Left lung (tissue), 10 donors: ENCODE data around the gene PSEN2. TPM values are rescaled to one million over a fixed set of nuclear protein-coding genes. Genes with fewer than 3 reads are reported as not detected.

Experiments
- ATAC-seq: fragments of 200-7000 bp; cut with Tn5 transposase; one replicate; pipeline ENCODE4 v1.9.1; 2020; ENCODE audit warnings: moderate library complexity
- DNase-seq, 4 donors: peaks; one replicate each; pipeline ENCODE4 v3.0.0-alpha.2; 2013 to 2020
- H3K27ac ChIP-seq, 2 donors: fragments of 200-600 bp; sonication (generic) in 1 of 2; one replicate each; pipeline versions ENCODE4 v1.5.0 to v1.8.0; 2020 to 2021
- H3K27me3 ChIP-seq, 2 donors: fragments of 200-600 bp; sonication (generic) in 1 of 2; one replicate each; pipeline versions ENCODE4 v1.5.0 to v1.8.0; 2020 to 2021
- H3K36me3 ChIP-seq, 2 donors: fragments of 200-600 bp; sonication (generic) in 1 of 2; one replicate each; pipeline versions ENCODE4 v1.5.0 to v1.8.0; 2020 to 2021
- H3K4me1 ChIP-seq, 2 donors: fragments of 200-600 bp; one replicate each; pipeline ENCODE4 v1.8.0; 2021
- H3K4me3 ChIP-seq, 2 donors: fragments of 200-600 bp; sonication (generic) in 1 of 2; one replicate each; pipeline versions ENCODE4 v1.5.0 to v1.8.0; 2020 to 2021; ENCODE audit warnings: mild to moderate bottlenecking in 1 of 2
- H3K9me3 ChIP-seq, 2 donors: fragments of 200-600 bp; sonication (generic) in 1 of 2; one replicate each; pipeline versions ENCODE4 v1.5.0 to v1.8.0; 2020 to 2021
- CTCF ChIP-seq, 2 donors: fragments of 200-600 bp; sonication (generic) in 1 of 2; IDR thresholded peaks; one replicate each; pipeline versions ENCODE4 v1.5.0 to v1.8.0; 2021; ENCODE audit warnings: antibody characterized with exemption in 2 of 2
- intact Hi-C, 2 donors: fragments of 100-400 bp; cut with DNase I; formaldehyde crosslinking; loops; one replicate each; pipeline versions ENCODE4 v1.11.2 to v1.14.2; 2022
- polyA plus RNA-seq, 6 donors: library from polyadenylated mRNA; unstranded; fragments of 120-200 nt; gene quantifications; one replicate each; pipeline ENCODE4 v1.2.1, GENCODE V29; 2013; ENCODE audit not compliant: insufficient read length in 6 of 6
- total RNA-seq, 2 donors: library from RNA; stranded (reverse); fragmentation: NEBNext Ultra II Directional; extraction: Animal tissue kit (Norgen Biotek cat#: 25700); gene quantifications; one replicate each; pipeline ENCODE4 v1.2.1, GENCODE V29; 2021
- donor health status: DM: no; HTN: yes; CAD: no.
- donor health status: DM: no; HTN: no; CAD: no.

Gene PSEN2
- total and polyA plus RNA-seq, 8 donors = 9.2 to 24.8 (median 11.5) TPM

- H3K36me3 ChIP-seq = peaks cover 0 to 40% of the 10 kb centered on the region in 2 donors
- no peak for TF ChIP-seq CTCF (IDR thresholded peaks at IDR 0.05)
- H3K9me3 ChIP-seq = no peaks in the 10 kb centered on the region
- no peak overlapping the region for H3K27ac ChIP-seq
- peaks cover 6 to 44% of the 10 kb centered on the region in 2 donors for H3K4me1 ChIP-seq
- no peak for ATAC-seq
- DNase-seq = peak in 1 of 4 donors; percentile 30
- no peaks in the 10 kb centered on the region for H3K27me3 ChIP-seq
- H3K4me3 ChIP-seq = no peak overlapping the region
- intact Hi-C loops = no loop called here
These were observed 14.8 kb downstream of the PSEN2 start for GRCh38 chr1:226884966-226885820.

GRCh38 chr1:226886122-226886901 is 15.9 kb downstream of the PSEN2 start:
- H3K27me3 ChIP-seq = no peaks in the 10 kb centered on the region
- peaks cover 6 to 44% of the 10 kb centered on the region in 2 donors for H3K4me1 ChIP-seq
- H3K4me3 ChIP-seq = no peak overlapping the region
- H3K27ac ChIP-seq = no peak overlapping the region
- intact Hi-C loops = no loop called here
- ATAC-seq (no peak), DNase-seq (peak in 1 of 4 donors; percentile 19)
- TF ChIP-seq CTCF (IDR thresholded peaks at IDR 0.05) = no peak
- H3K9me3 ChIP-seq = no peaks in the 10 kb centered on the region
- peaks cover 0 to 40% of the 10 kb centered on the region in 2 donors for H3K36me3 ChIP-seq

- peak in 1 of 4 donors; percentile 25 for DNase-seq
- no peak overlapping the region for H3K4me3 ChIP-seq
- no peaks in the 10 kb centered on the region for H3K27me3 ChIP-seq
- ATAC-seq = no peak
- TF ChIP-seq CTCF (IDR thresholded peaks at IDR 0.05) = no peak
- H3K4me1 ChIP-seq = peaks cover 6 to 41% of the 10 kb centered on the region in 2 donors
- H3K27ac ChIP-seq = no peak overlapping the region
- intact Hi-C loops = no loop called here
- H3K9me3 ChIP-seq = no peaks in the 10 kb centered on the region
- H3K36me3 ChIP-seq = peaks cover 0 to 44% of the 10 kb centered on the region in 2 donors
These were observed 16.6 kb downstream of the PSEN2 start for GRCh38 chr1:226887006-226887405.

- DNase-seq (peak in 1 of 4 donors; percentile 23), ATAC-seq (no peak)
- no peak for TF ChIP-seq CTCF (IDR thresholded peaks at IDR 0.05)
- Histone ChIP-seq H3K36me3 (peaks cover 0 to 48% of the 10 kb centered on the region in 2 donors), H3K4me1 (peaks cover 6 to 38% of the 10 kb centered on the region in 2 donors), H3K27ac (no peak overlapping the region), H3K9me3 (no peaks in the 10 kb centered on the region), H3K27me3 (no peaks in the 10 kb centered on the region), H3K4me3 (no peak overlapping the region)
- intact Hi-C loops = no loop called here
These were observed 17.6 kb downstream of the PSEN2 start for GRCh38 chr1:226888021-226888420.

GRCh38 chr1:226888816-226889215 is 18.4 kb downstream of the PSEN2 start:
- intact Hi-C loops = no loop called here
- peaks cover 0 to 49% of the 10 kb centered on the region in 2 donors for H3K36me3 ChIP-seq
- H3K9me3 ChIP-seq = no peaks in the 10 kb centered on the region

More at GRCh38 chr1:226888816-226889215, 18.4 kb downstream of the PSEN2 start:
- Histone ChIP-seq H3K4me1 (peaks cover 3 to 33% of the 10 kb centered on the region in 2 donors), H3K27me3 (no peaks in the 10 kb centered on the region), H3K4me3 (no peak overlapping the region), H3K27ac (no peak overlapping the region)
- no peak for ATAC-seq
- DNase-seq = peak in 1 of 4 donors; percentile 19
- no peak for TF ChIP-seq CTCF (IDR thresholded peaks at IDR 0.05)
